Activated CD4-positive, alpha-beta T cell treated with anti-CD3 and anti-CD28 coated beads, Interleukin-2, amount 10 ng/mL, durations not matched to agents 24 days and 14 days (primary cell): ENCODE data around the gene OBP2B. TPM values are rescaled to one million over a fixed set of nuclear protein-coding genes. Genes with fewer than 3 reads are reported as not detected.
"Not testable (repeated sequence)": the region's sequence is repeated elsewhere in the genome, so short reads cannot be mapped to it uniquely, and the experiment has no call there.

ENCODE experiments used
- DNase-seq: peaks from one replicate; pipeline ENCODE4 v3.0.0; 2022
- H3K27ac Mint-ChIP-seq: one replicate; pipeline ENCODE4 v1.8.0; 2022; ENCODE audit warnings: mild to moderate bottlenecking, mixed read lengths
- H3K27me3 Mint-ChIP-seq: one replicate; pipeline ENCODE4 v1.8.0; 2022; ENCODE audit warnings: mixed read lengths
- H3K36me3 Mint-ChIP-seq: one replicate; pipeline ENCODE4 v1.8.0; 2022; ENCODE audit warnings: low read depth, mild to moderate bottlenecking, mixed read lengths
- H3K4me1 Mint-ChIP-seq: one replicate; pipeline ENCODE4 v1.8.0; 2021; ENCODE audit warnings: mixed read lengths
- H3K4me3 Mint-ChIP-seq: one replicate; pipeline ENCODE4 v1.8.0; 2022; ENCODE audit warnings: mild to moderate bottlenecking, moderate library complexity, mixed read lengths
- H3K9me3 Mint-ChIP-seq: one replicate; pipeline ENCODE4 v1.8.0; 2021; ENCODE audit warnings: mixed read lengths
- intact Hi-C: fragments of 100-400 bp; cut with micrococcal nuclease; formaldehyde crosslinking; loops from one replicate; pipeline ENCODE4 v1.15.1; 2023
- total RNA-seq: library from RNA; stranded (reverse); gene quantifications from 2 replicates; pipeline ENCODE4 v1.2.3, GENCODE V29; 2022

The OBP2B gene
- total RNA-seq, 1 donor from 2014 or later = not detected

GRCh38 chr9:133188006-133188842 lies 20.8 kb downstream of the OBP2B start:
- Mint-ChIP-seq H3K27me3 (peaks cover 34% of the 10 kb centered on the region), H3K4me3 (no peak overlapping the region), H3K36me3 (no peaks in the 10 kb centered on the region), H3K4me1 (peaks cover 17% of the 10 kb centered on the region), H3K9me3 (no peaks in the 10 kb centered on the region), H3K27ac (no peak overlapping the region)
- intact Hi-C loops = loop anchor here (5.0 to 10.0 kb wide), 4 partner anchors 87 to 547 kb away; partner anchors contain the start of genes ABO and SARDH
- peak; percentile 63 for DNase-seq

GRCh38 chr9:133187561-133188005 lies 21.5 kb downstream of the OBP2B start:
- no peaks in the 10 kb centered on the region for H3K9me3 Mint-ChIP-seq
- H3K4me1 Mint-ChIP-seq = peaks cover 20% of the 10 kb centered on the region
- peaks cover 40% of the 10 kb centered on the region for H3K27me3 Mint-ChIP-seq
- DNase-seq = no peak
- H3K36me3 Mint-ChIP-seq = no peaks in the 10 kb centered on the region
- H3K27ac Mint-ChIP-seq = no peak overlapping the region
- no peak overlapping the region for H3K4me3 Mint-ChIP-seq
- intact Hi-C loops = loop anchor here (5.0 to 10.0 kb wide), 4 partner anchors 87 to 547 kb away; partner anchors contain the start of genes ABO and SARDH

GRCh38 chr9:133186736-133187135 lies 22.3 kb downstream of the OBP2B start:
- Mint-ChIP-seq H3K27ac (no peak overlapping the region), H3K9me3 (no peaks in the 10 kb centered on the region), H3K27me3 (peaks cover 47% of the 10 kb centered on the region), H3K4me3 (no peak overlapping the region), H3K4me1 (peaks cover 20% of the 10 kb centered on the region), H3K36me3 (no peaks in the 10 kb centered on the region)
- intact Hi-C loops = loop anchor here (1.0 to 10.0 kb wide), 5 partner anchors 88 to 548 kb away; partner anchors contain the start of genes ABO and SARDH
- no peak for DNase-seq

- H3K9me3 Mint-ChIP-seq = no peaks in the 10 kb centered on the region
- peaks cover 20% of the 10 kb centered on the region for H3K4me1 Mint-ChIP-seq
- DNase-seq = peak; percentile 86
- peak overlapping the region; percentile 16 for H3K4me3 Mint-ChIP-seq
- peak overlapping the region; percentile 75 for H3K27ac Mint-ChIP-seq
- H3K36me3 Mint-ChIP-seq = no peaks in the 10 kb centered on the region
- peaks cover 53% of the 10 kb centered on the region for H3K27me3 Mint-ChIP-seq
- intact Hi-C loops = loop anchor here (2.0 to 10.0 kb wide), 5 partner anchors 90 to 550 kb away; partner anchors contain the start of genes ABO, SARDH and SURF6
These were observed 24.1 kb downstream of the OBP2B start for GRCh38 chr9:133184971-133185370.

GRCh38 chr9:133182151-133182550 lies 26.9 kb downstream of the OBP2B start:
- peaks cover 20% of the 10 kb centered on the region for H3K4me1 Mint-ChIP-seq
- H3K36me3 Mint-ChIP-seq = no peaks in the 10 kb centered on the region
- no peak for DNase-seq
- intact Hi-C loops = loop anchor here (10.0 kb wide), 2 partner anchors 93 to 553 kb away; partner anchors contain the start of genes ABO and SARDH
- H3K4me3 Mint-ChIP-seq = no peak overlapping the region
- H3K27ac Mint-ChIP-seq = no peak overlapping the region
- H3K9me3 Mint-ChIP-seq = no peaks in the 10 kb centered on the region
- H3K27me3 Mint-ChIP-seq = peaks cover 48% of the 10 kb centered on the region

GRCh38 chr9:133181561-133181960 lies 27.5 kb downstream of the OBP2B start:
- Mint-ChIP-seq H3K27ac (no peak overlapping the region), H3K4me1 (peaks cover 20% of the 10 kb centered on the region), H3K36me3 (no peaks in the 10 kb centered on the region), H3K27me3 (peaks cover 45% of the 10 kb centered on the region), H3K4me3 (no peak overlapping the region), H3K9me3 (no peaks in the 10 kb centered on the region)
- intact Hi-C loops = loop anchor here (10.0 kb wide), 2 partner anchors 93 to 553 kb away; partner anchors contain the start of genes ABO and SARDH
- no peak for DNase-seq

GRCh38 chr9:133180953-133181352 lies 28.1 kb downstream of the OBP2B start:
- intact Hi-C loops = loop anchor here (10.0 kb wide), 2 partner anchors 94 to 554 kb away; partner anchors contain the start of genes ABO and SARDH
- H3K9me3 Mint-ChIP-seq = no peaks in the 10 kb centered on the region
- no peak overlapping the region for H3K27ac Mint-ChIP-seq
- H3K36me3 Mint-ChIP-seq = no peaks in the 10 kb centered on the region
- H3K4me1 Mint-ChIP-seq = peaks cover 18% of the 10 kb centered on the region
- H3K4me3 Mint-ChIP-seq = no peak overlapping the region
- H3K27me3 Mint-ChIP-seq = peaks cover 45% of the 10 kb centered on the region
- DNase-seq = no peak

GRCh38 chr9:133173056-133173455 lies 36.0 kb downstream of the OBP2B start:
- DNase-seq = no peak
- Mint-ChIP-seq H3K36me3 (no peaks in the 10 kb centered on the region), H3K9me3 (no peaks in the 10 kb centered on the region), H3K4me3 (no peak overlapping the region), H3K27me3 (peaks cover 19% of the 10 kb centered on the region), H3K4me1 (no peaks in the 10 kb centered on the region), H3K27ac (no peak overlapping the region)
- intact Hi-C loops = no loop called here

GRCh38 chr9:133171161-133171961 lies 37.7 kb downstream of the OBP2B start:
- H3K27me3 Mint-ChIP-seq = peaks cover 11% of the 10 kb centered on the region
- intact Hi-C loops = no loop called here
- DNase-seq = no peak
- H3K4me3 Mint-ChIP-seq = no peak overlapping the region
- H3K4me1 Mint-ChIP-seq = no peaks in the 10 kb centered on the region
- H3K9me3 Mint-ChIP-seq = no peaks in the 10 kb centered on the region
- H3K27ac Mint-ChIP-seq = no peak overlapping the region
- no peaks in the 10 kb centered on the region for H3K36me3 Mint-ChIP-seq

- intact Hi-C loops = no loop called here
- Mint-ChIP-seq H3K27ac (no peak overlapping the region), H3K36me3 (no peaks in the 10 kb centered on the region), H3K4me1 (no peaks in the 10 kb centered on the region), H3K27me3 (peaks cover 7% of the 10 kb centered on the region), H3K9me3 (no peaks in the 10 kb centered on the region), H3K4me3 (no peak overlapping the region)
- DNase-seq = no peak
These were observed 38.3 kb downstream of the OBP2B start for GRCh38 chr9:133170716-133171115.

- H3K36me3 Mint-ChIP-seq, intact Hi-C loops, H3K4me1 Mint-ChIP-seq, H3K27me3 Mint-ChIP-seq, H3K27ac Mint-ChIP-seq, H3K9me3 Mint-ChIP-seq, DNase-seq, H3K4me3 Mint-ChIP-seq: not testable (repeated sequence)
These were observed 39.4 kb downstream of the OBP2B start for GRCh38 chr9:133169687-133170086.

GRCh38 chr9:133169102-133169501 lies 39.9 kb downstream of the OBP2B start:
- Mint-ChIP-seq H3K27me3 (peaks cover 4% of the 10 kb centered on the region), H3K4me3 (no peak overlapping the region), H3K27ac (no peak overlapping the region), H3K9me3 (no peaks in the 10 kb centered on the region), H3K4me1 (no peaks in the 10 kb centered on the region), H3K36me3 (no peaks in the 10 kb centered on the region)
- DNase-seq = no peak
- intact Hi-C loops = no loop called here

GRCh38 chr9:133168432-133168831 lies 40.6 kb downstream of the OBP2B start:
- peaks cover 2% of the 10 kb centered on the region for H3K4me1 Mint-ChIP-seq
- intact Hi-C loops = no loop called here
- H3K4me3 Mint-ChIP-seq = no peak overlapping the region
- peaks cover 2% of the 10 kb centered on the region for H3K27me3 Mint-ChIP-seq
- H3K36me3 Mint-ChIP-seq = no peaks in the 10 kb centered on the region
- DNase-seq = no peak
- no peak overlapping the region for H3K27ac Mint-ChIP-seq
- H3K9me3 Mint-ChIP-seq = no peaks in the 10 kb centered on the region
